Naive B cell (primary cell): ENCODE results near the gene RICTOR. TPM values are rescaled to one million over a fixed set of nuclear protein-coding genes. Genes with fewer than 3 reads are reported as not detected.
"Not testable (repeated sequence)": the region's sequence is repeated elsewhere in the genome, so short reads cannot be mapped to it uniquely, and the experiment has no call there.

Experiments
- ATAC-seq, 2 donors: fragments of 150-1000 bp; cut with Tn5 transposase; 2 replicates each; pipeline ENCODE4 v1.10.0; 2021; ENCODE audit warnings: low read depth in 2 of 2, mild to moderate bottlenecking in 2 of 2, moderate library complexity in 2 of 2
- DNase-seq: peaks from one replicate; pipeline ENCODE4 v3.0.0; 2022
- H3K27ac Mint-ChIP-seq, 6 donors: one replicate each; pipeline ENCODE4 v1.8.0; 2020 to 2022; ENCODE audit warnings: mild to moderate bottlenecking in 6 of 6, mixed read lengths in 6 of 6, moderate library complexity in 5 of 6, inconsistent platforms in 2 of 6
- H3K27me3 Mint-ChIP-seq, 3 donors: one replicate each; pipeline ENCODE4 v1.8.0; 2021 to 2022; ENCODE audit warnings: mixed read lengths in 3 of 3, mild to moderate bottlenecking in 1 of 3
- H3K36me3 Mint-ChIP-seq, 2 donors: one replicate each; pipeline ENCODE4 v1.8.0; 2020 to 2022; ENCODE audit warnings: mixed read lengths in 2 of 2, inconsistent platforms in 1 of 2, mild to moderate bottlenecking in 1 of 2
- H3K4me1 Mint-ChIP-seq, 3 donors: one replicate each; pipeline ENCODE4 v1.8.0; 2020 to 2022; ENCODE audit warnings: mixed read lengths in 3 of 3, inconsistent platforms in 1 of 3, mild to moderate bottlenecking in 1 of 3, moderate library complexity in 1 of 3
- H3K4me3 Mint-ChIP-seq, 8 donors: one replicate each; pipeline ENCODE4 v1.8.0; 2020 to 2022; ENCODE audit warnings: mild to moderate bottlenecking in 8 of 8, mixed read lengths in 8 of 8, moderate library complexity in 8 of 8, inconsistent platforms in 2 of 8
- H3K9me3 Mint-ChIP-seq, 7 donors: one replicate each; pipeline ENCODE4 v1.8.0; 2020 to 2022; ENCODE audit warnings: mixed read lengths in 7 of 7, mild to moderate bottlenecking in 5 of 7, inconsistent platforms in 2 of 7, moderate library complexity in 1 of 7
- polyA plus RNA-seq, 6 donors: library from polyadenylated mRNA; unstranded; fragments of 300-500 nt; fragmentation: Illumina TruSeq; gene quantifications; one replicate each; pipeline ENCODE4 v1.2.3, GENCODE V29; 2021; ENCODE audit warnings: low read depth in 6 of 6

RICTOR gene
- polyA plus RNA-seq, 6 donors from 2014 or later = 3.9 to 25.9 (median 17.7) TPM

DNA sequence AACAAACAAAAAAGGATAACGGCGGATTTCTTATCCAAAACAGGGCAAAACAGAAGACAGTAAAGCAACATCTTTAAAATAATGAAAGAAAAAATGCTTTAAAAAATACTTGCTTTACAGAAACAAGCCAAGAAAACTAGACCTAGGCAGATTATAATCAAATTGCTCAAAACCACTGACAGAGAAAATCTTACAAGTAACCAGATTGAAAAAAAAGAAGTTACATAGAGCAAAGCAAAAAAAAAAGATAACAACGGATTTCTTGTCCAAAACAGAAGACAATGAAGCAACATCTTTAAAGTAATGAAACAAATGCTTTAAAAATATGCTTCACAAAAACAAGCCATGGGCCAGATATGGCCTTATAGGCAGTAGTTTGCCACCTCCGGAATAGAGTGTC, 51.1 kb downstream of the RICTOR start:
- H3K4me3 Mint-ChIP-seq = no peak overlapping the region
- ATAC-seq (no peak), DNase-seq (no peak)
- H3K9me3 Mint-ChIP-seq = peaks cover 0 to 20% (median 12%) of the 10 kb centered on the region in 7 donors
- no peak overlapping the region for H3K27ac Mint-ChIP-seq
- peaks cover 21 to 30% of the 10 kb centered on the region in 2 donors for H3K36me3 Mint-ChIP-seq
- no peaks in the 10 kb centered on the region for H3K27me3 Mint-ChIP-seq
- peaks cover 34 to 49% (median 39%) of the 10 kb centered on the region in 3 donors for H3K4me1 Mint-ChIP-seq

GRCh38 chr5:39022151-39022550, 52.0 kb downstream of the RICTOR start:
- H3K4me1 Mint-ChIP-seq = peaks cover 30 to 44% (median 44%) of the 10 kb centered on the region in 3 donors
- no peaks in the 10 kb centered on the region for H3K27me3 Mint-ChIP-seq
- peaks cover 15 to 29% of the 10 kb centered on the region in 2 donors for H3K36me3 Mint-ChIP-seq
- peaks cover 0 to 14% (median 5%) of the 10 kb centered on the region in 7 donors for H3K9me3 Mint-ChIP-seq
- DNase-seq (no peak), ATAC-seq (no peak)
- H3K4me3 Mint-ChIP-seq = peak overlapping the region in 1 of 8 donors; percentile 30
- no peak overlapping the region for H3K27ac Mint-ChIP-seq

DNA sequence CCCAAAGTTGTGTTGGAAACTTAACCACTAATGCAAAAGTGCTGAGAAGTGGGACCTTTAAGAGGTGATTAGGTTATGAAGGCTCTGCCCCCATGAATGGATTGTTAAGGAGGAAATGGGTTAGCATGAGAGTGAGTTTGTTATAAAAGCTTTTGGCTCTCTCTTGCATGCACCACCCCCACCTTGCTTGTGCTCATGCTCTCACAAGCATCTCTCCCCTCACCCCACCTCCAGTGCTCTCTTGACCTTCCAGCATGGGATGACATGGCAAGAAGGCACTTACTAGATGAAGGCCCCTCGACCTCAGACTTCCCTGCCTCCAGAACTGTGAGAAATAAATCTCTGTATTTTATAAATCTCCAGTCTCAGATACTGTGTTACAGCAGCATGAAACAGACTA, 52.8 kb downstream of the RICTOR start:
- H3K4me3 Mint-ChIP-seq = no peak overlapping the region
- DNase-seq = no peak
- ATAC-seq = no peak
- peak overlapping the region in 2 of 6 donors; percentile 76 to 79 for H3K27ac Mint-ChIP-seq
- peaks cover 15 to 32% of the 10 kb centered on the region in 2 donors for H3K36me3 Mint-ChIP-seq
- H3K9me3 Mint-ChIP-seq = peaks cover 0 to 13% (median 5%) of the 10 kb centered on the region in 7 donors
- no peaks in the 10 kb centered on the region for H3K27me3 Mint-ChIP-seq
- peaks cover 32 to 47% (median 39%) of the 10 kb centered on the region in 3 donors for H3K4me1 Mint-ChIP-seq

- Mint-ChIP-seq H3K36me3 (peaks cover 15 to 29% of the 10 kb centered on the region in 2 donors), H3K27me3 (no peaks in the 10 kb centered on the region), H3K4me3 (no peak overlapping the region), H3K9me3 (peaks cover 0 to 5% (median 0%) of the 10 kb centered on the region in 7 donors), H3K4me1 (peaks cover 39 to 51% (median 41%) of the 10 kb centered on the region in 3 donors), H3K27ac (no peak overlapping the region)
- ATAC-seq (no peak), DNase-seq (no peak)
Observed at GRCh38 chr5:39020458-39020857, 53.7 kb downstream of the RICTOR start.

DNA sequence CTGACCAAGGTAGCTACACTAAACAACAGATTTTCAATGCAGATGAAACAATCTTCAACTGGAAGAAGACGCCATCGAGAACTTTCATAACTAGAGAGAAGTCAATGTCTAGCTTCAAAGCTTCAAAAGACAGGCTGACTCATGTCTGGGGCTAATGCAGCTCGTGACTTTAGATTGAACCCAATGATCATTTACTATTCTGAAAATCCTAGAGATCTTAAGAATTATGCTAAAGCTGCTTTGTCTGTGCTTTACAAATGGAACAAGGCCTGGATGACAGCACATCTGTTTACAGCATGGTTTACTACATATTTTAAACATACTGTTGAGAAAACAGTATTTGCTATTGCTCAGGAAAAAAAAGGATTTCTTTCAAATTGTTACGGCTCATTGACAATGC, 54.9 kb downstream of the RICTOR start:
- DNase-seq (no peak), ATAC-seq (no peak)
- Mint-ChIP-seq H3K36me3 (peaks cover 15 to 29% of the 10 kb centered on the region in 2 donors), H3K9me3 (no peaks in the 10 kb centered on the region), H3K27ac (no peak overlapping the region), H3K27me3 (no peaks in the 10 kb centered on the region), H3K4me1 (peaks cover 34 to 45% (median 36%) of the 10 kb centered on the region in 3 donors), H3K4me3 (no peak overlapping the region)

- ATAC-seq = no peak
- Mint-ChIP-seq H3K9me3 (peaks cover 0 to 4% (median 2%) of the 10 kb centered on the region in 7 donors), H3K4me3 (no peak overlapping the region), H3K27me3 (no peaks in the 10 kb centered on the region), H3K36me3 (peaks cover 15 to 31% of the 10 kb centered on the region in 2 donors), H3K27ac (no peak overlapping the region), H3K4me1 (peaks cover 20 to 38% (median 30%) of the 10 kb centered on the region in 3 donors)
- DNase-seq = no peak
Observed at GRCh38 chr5:39017504-39017903, 56.7 kb downstream of the RICTOR start.

DNA sequence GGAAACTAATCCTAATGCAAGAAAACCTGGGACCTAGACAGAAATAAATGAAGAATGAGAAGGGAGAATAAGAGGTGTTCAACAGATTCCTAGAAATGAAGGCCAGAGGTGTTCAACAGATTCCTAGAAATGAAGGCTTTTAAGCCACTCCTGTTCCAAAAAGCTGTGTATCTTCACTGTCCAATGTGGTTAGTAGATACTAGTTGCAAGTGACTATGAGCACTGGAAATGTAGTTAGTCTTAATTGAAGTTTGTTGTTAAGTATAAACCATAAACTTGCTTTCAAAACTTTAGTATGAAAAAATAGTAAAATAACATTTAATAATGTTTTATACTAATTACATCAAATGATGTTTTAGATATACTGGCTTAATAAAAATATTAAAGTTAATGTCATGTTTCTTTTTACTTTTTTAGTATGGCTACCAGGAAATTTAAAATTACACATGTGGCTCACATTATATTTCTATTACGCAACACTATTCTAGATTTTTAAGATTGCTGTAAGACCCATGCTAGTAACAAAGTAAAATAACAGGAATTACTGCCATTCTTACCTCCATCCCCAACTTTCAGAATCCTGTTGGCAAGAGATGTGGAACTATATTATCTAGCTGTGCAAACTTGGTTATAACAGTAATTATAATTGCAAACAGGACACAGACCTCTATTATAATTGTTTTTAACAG, 57.5 kb downstream of the RICTOR start:
- DNase-seq (no peak), ATAC-seq (no peak)
- H3K27ac Mint-ChIP-seq = peak overlapping the region in 2 of 6 donors; percentile 22 to 56
- H3K4me1 Mint-ChIP-seq = peaks cover 14 to 33% (median 24%) of the 10 kb centered on the region in 3 donors
- H3K36me3 Mint-ChIP-seq = peaks cover 23 to 38% of the 10 kb centered on the region in 2 donors
- H3K27me3 Mint-ChIP-seq = no peaks in the 10 kb centered on the region
- H3K9me3 Mint-ChIP-seq = peaks cover 4 to 12% (median 9%) of the 10 kb centered on the region in 7 donors
- H3K4me3 Mint-ChIP-seq = no peak overlapping the region

DNA sequence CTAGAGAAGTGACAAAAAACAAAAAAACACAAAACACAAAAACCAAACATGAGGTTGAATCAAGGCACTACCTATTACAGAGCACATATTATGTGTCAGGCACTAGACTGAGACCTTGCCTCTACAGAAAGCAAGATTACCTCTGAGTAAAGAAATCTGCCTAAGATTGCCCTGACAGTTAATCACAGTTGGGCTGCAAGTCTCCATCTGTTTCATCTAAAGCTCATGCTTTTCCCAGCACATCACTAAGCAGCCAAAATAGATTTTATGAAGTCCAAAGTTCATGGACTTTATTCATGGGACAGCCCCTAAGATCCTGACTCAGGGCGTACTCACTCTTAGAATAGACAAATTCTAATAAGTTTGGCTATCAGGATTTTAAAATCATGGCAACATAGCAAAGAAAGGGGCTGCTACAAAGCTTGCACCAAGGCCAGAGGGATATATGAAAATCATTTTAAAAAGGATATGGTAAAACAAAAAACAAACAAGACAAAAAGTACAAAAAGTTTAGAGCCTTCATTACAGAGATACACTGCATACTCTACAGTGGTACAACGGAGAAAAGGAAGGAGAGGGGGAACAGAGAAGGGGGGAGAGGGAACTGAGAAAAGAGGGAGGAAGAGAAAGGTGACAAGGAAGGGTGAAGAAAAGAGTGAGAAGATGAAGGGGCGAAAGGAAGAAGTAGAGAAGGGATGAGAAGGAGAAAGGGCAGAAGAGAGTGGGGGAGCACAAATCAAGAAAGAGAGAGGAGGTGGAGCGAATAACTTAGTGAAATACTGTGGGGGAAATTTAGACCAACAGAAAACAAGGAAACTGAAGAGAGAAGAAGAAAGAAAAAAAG, 58.2 kb downstream of the RICTOR start:
- Mint-ChIP-seq H3K4me3 (no peak overlapping the region), H3K9me3 (peaks cover 4 to 19% (median 16%) of the 10 kb centered on the region in 7 donors), H3K27ac (peak overlapping the region in 4 of 6 donors; percentile 22 to 85 (median 50)), H3K27me3 (no peaks in the 10 kb centered on the region), H3K4me1 (peaks cover 11 to 28% (median 19%) of the 10 kb centered on the region in 3 donors), H3K36me3 (peaks cover 27 to 45% of the 10 kb centered on the region in 2 donors)
- ATAC-seq = no peak
- no peak for DNase-seq

- H3K4me1 Mint-ChIP-seq = peaks cover 18 to 31% (median 24%) of the 10 kb centered on the region in 3 donors
- peaks cover 32 to 49% of the 10 kb centered on the region in 2 donors for H3K36me3 Mint-ChIP-seq
Observed at GRCh38 chr5:39014561-39014960, 59.6 kb downstream of the RICTOR start.

GRCh38 chr5:39013938-39014337, 60.3 kb downstream of the RICTOR start:
- no peak overlapping the region for H3K4me3 Mint-ChIP-seq
- peaks cover 9 to 29% (median 21%) of the 10 kb centered on the region in 7 donors for H3K9me3 Mint-ChIP-seq
- H3K36me3 Mint-ChIP-seq = peaks cover 30 to 43% of the 10 kb centered on the region in 2 donors
- H3K27ac Mint-ChIP-seq = no peak overlapping the region
- no peak for DNase-seq
- H3K27me3 Mint-ChIP-seq = no peaks in the 10 kb centered on the region
- peaks cover 21 to 30% (median 24%) of the 10 kb centered on the region in 3 donors for H3K4me1 Mint-ChIP-seq
- no peak for ATAC-seq

More at GRCh38 chr5:39014561-39014960, 59.6 kb downstream of the RICTOR start:
- H3K27ac Mint-ChIP-seq = no peak overlapping the region
- H3K9me3 Mint-ChIP-seq = peaks cover 9 to 29% (median 21%) of the 10 kb centered on the region in 7 donors
- H3K4me3 Mint-ChIP-seq = no peak overlapping the region
- no peaks in the 10 kb centered on the region for H3K27me3 Mint-ChIP-seq
- ATAC-seq (no peak), DNase-seq (no peak)

GRCh38 chr5:39010958-39011357, 63.2 kb downstream of the RICTOR start:
- not testable (repeated sequence) for H3K27ac Mint-ChIP-seq, DNase-seq, H3K4me3 Mint-ChIP-seq, ATAC-seq, H3K27me3 Mint-ChIP-seq
- peaks cover 13 to 19% (median 14%) of the 10 kb centered on the region in 3 donors for H3K4me1 Mint-ChIP-seq
- H3K36me3 Mint-ChIP-seq = peaks cover 23 to 26% of the 10 kb centered on the region in 2 donors
- peaks cover 9 to 29% (median 21%) of the 10 kb centered on the region in 7 donors for H3K9me3 Mint-ChIP-seq

DNA sequence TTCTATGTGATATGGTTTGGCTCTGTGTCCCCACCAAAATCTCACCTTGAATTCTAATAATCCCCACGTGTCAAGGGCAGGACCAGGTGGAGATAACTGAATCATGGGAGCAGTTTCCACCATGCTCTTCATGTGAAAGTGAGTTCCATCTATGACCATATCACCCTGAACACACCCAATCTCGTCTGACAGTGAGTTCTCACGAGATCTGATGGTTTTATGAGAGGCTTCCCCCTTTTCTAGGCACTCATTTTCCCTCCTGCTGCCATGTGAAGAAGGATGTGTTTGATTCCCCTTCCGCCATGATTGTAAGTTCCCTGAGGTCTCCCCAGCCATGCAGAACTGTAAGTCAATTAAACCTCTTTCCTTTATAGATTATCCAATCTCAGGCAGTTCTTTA, 64.2 kb downstream of the RICTOR start:
- Mint-ChIP-seq H3K9me3 (peaks cover 9 to 29% (median 21%) of the 10 kb centered on the region in 7 donors), H3K36me3 (peaks cover 26 to 29% of the 10 kb centered on the region in 2 donors), H3K27ac (peak overlapping the region in 1 of 6 donors; percentile 13), H3K4me1 (peaks cover 15 to 20% (median 16%) of the 10 kb centered on the region in 3 donors), H3K27me3 (no peaks in the 10 kb centered on the region), H3K4me3 (peak overlapping the region in 1 of 8 donors; percentile 13)
- ATAC-seq = no peak
- DNase-seq = no peak

- Mint-ChIP-seq H3K4me3 (no peak overlapping the region), H3K36me3 (peaks cover 26 to 31% of the 10 kb centered on the region in 2 donors), H3K4me1 (peaks cover 16 to 20% (median 16%) of the 10 kb centered on the region in 3 donors), H3K27me3 (no peaks in the 10 kb centered on the region), H3K27ac (no peak overlapping the region), H3K9me3 (peaks cover 9 to 29% (median 21%) of the 10 kb centered on the region in 7 donors)
- no peak for ATAC-seq
- DNase-seq = no peak
Observed at GRCh38 chr5:39009280-39009679, 64.9 kb downstream of the RICTOR start.
